NCI-H1417 treated with DMSO at 0.1 percent for 48 hours (cell line): ENCODE results near the gene RNF151.
"Not testable (repeated sequence)": the region's sequence is repeated elsewhere in the genome, so short reads cannot be mapped to it uniquely, and the experiment has no call there.

Source experiments
- DNase-seq: peaks from one replicate; lab custom pipeline; 2025; lab: John Stamatoyannopoulos, UW

RNF151 gene

DNA sequence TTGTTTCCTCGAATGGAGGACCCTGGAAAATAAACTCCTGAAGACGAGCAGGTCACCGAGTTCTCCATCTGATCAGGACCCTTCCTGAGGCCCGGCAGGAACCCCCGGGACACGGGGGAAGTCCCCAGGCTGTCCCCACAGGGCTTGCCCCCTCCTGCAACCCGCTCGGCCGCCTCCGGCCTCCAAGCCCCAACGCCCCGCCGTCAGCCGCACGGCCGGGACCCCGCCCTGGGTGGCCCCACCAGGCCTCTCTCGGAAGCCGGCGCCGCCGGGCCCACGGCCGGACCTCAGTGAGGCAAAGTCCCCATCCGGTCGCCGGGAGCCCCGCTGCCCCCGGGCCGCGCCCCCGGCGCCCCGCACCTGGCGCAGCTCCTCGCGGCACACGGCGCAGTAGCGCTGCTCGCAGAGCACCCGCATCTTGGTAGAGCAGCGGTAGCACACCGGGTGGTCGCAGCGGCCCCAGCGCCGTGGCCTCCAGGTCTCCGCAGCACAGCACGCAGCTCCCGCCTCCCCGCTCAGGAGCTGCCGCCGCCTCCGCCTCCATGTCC, 42.6 kb downstream of the RNF151 start:
- no peak for DNase-seq

- DNase-seq: no peak
These were observed 43.3 kb downstream of the RNF151 start, which contains the start of gene ZNF598 for GRCh38 chr16:2009791-2010510. Gene ZNF598 (minus strand): TSS chr16:2009821.

DNA sequence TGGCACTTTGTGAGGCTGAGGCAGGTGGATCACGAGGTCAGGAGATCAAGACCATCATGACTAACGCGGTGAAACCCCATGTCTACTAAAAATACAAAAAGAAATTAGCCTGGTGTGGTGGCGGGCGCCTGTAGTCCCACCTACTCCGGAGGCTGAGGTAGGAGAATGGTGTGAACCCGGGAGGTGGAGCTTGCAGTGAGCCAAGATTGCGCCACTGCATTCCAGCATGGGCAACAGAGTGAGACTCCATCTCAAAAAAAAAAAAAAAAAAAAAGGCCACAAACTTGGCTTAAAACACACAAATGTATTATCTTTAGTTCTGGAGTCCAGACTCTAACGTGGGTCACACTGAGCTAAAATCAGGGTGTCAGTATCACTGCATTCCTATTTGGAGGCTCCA, 45.1 kb downstream of the RNF151 start:
- not testable (repeated sequence) for DNase-seq

- no peak for DNase-seq
These were observed 46.9 kb downstream of the RNF151 start for GRCh38 chr16:2013527-2013926.

DNA sequence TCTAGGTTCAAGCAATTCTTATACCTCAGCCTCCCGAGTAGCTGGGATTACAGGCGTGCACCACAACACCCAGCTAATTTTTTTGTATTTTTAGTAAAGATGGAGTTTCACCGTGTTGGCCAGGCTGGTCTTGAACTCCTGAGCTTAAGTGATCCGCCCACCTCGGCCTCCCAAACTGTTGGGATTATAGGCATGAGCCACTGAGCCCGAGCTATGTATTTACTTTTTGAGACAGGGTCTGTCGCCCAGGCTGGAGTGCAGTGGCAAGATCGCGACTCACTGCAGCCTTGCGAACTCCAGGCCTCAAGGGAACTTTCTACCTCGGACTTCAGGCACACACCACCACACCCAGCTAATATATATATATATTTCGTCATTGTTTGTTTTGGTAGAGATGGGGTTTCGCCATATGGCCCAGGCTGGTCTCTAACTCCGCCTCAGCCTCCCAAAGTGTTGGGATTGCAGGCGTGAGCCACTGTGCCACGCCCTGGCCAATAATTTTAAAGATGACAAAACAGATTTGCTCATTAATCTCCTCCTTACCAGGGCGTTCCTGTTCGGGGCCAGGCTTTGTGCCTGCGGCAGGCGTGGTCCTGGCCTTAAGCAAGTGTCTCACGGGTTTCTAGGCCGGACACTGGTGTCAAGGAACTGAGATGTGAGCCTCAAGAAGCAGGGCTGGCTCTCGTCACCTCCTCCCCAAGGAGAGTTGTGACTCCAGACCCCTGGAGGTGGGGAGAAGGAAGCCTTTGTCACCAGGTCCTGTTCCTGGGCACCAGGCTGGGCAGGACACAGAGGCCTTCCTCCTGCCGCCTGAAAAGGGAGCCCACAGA, 48.7 kb downstream of the RNF151 start:
- no peak for DNase-seq

DNA sequence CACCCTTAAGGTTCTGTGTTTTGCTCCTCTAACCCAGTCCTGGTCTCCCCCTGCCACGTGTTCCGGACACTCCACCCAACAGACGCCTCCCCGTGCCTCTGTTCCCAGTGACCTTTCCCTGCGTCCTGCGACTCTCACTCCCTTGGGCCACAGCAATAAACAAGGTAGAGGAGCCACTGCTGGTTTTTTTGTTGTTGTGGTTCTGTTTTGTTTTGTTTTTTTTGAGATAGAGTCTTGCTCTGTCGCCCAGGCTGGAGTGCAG, 49.2 kb downstream of the RNF151 start:
- no peak for DNase-seq

GRCh38 chr16:2016407-2016922, 49.8 kb downstream of the RNF151 start:
- DNase-seq: no peak
